CD4-positive, alpha-beta T cell treated with Interleukin-10 for 1 hour (primary cell): Measurements from ENCODE around the gene SASH1.
"Not testable (repeated sequence)": the region's sequence is repeated elsewhere in the genome, so short reads cannot be mapped to it uniquely, and the experiment has no call there.

ENCODE experiments used
- DNase-seq: peaks from one replicate; pipeline ENCODE4 v3.0.0-alpha.2; 2020

The SASH1 gene

GRCh38 chr6:148559848-148560433 is 217.3 kb downstream of the SASH1 start:
- DNase-seq = peak; percentile 68

GRCh38 chr6:148561629-148562028 is 219.0 kb downstream of the SASH1 start:
- no peak for DNase-seq

GRCh38 chr6:148563066-148563465 is 220.4 kb downstream of the SASH1 start:
- no peak for DNase-seq

- no peak for DNase-seq
Measured at GRCh38 chr6:148564494-148565035, 221.9 kb downstream of the SASH1 start.

GRCh38 chr6:148565321-148565926 is 222.8 kb downstream of the SASH1 start:
- DNase-seq = no peak

- no peak for DNase-seq
Measured at GRCh38 chr6:148565930-148566663, 223.5 kb downstream of the SASH1 start.

GRCh38 chr6:148566664-148567350 is 224.2 kb downstream of the SASH1 start:
- DNase-seq = peak; percentile 34

- DNase-seq = no peak
Measured at GRCh38 chr6:148570456-148570855, 227.8 kb downstream of the SASH1 start.

- no peak for DNase-seq
Measured at GRCh38 chr6:148572676-148573335, 230.2 kb downstream of the SASH1 start.

GRCh38 chr6:148573922-148574321 is 231.3 kb downstream of the SASH1 start:
- no peak for DNase-seq

GRCh38 chr6:148577687-148578488 is 235.2 kb downstream of the SASH1 start:
- peak; percentile 52 for DNase-seq

- no peak for DNase-seq
Measured at GRCh38 chr6:148578489-148578814, 235.8 kb downstream of the SASH1 start.

- no peak for DNase-seq
Measured at GRCh38 chr6:148578837-148579565, 236.4 kb downstream of the SASH1 start.

- no peak for DNase-seq
Measured at GRCh38 chr6:148580442-148580841, 237.8 kb downstream of the SASH1 start.

GRCh38 chr6:148583631-148584030 is 241.0 kb downstream of the SASH1 start:
- no peak for DNase-seq

- DNase-seq = not testable (repeated sequence)
Measured at GRCh38 chr6:148585641-148586040, 243.0 kb downstream of the SASH1 start.

GRCh38 chr6:148590883-148591282 is 248.2 kb downstream of the SASH1 start:
- no peak for DNase-seq

GRCh38 chr6:148591656-148592055 is 249.0 kb downstream of the SASH1 start:
- DNase-seq = no peak

- DNase-seq = no peak
Measured at GRCh38 chr6:148593130-148593812, 250.6 kb downstream of the SASH1 start.

- DNase-seq = no peak
Measured at GRCh38 chr6:148593813-148594170, 251.2 kb downstream of the SASH1 start.

- no peak for DNase-seq
Measured at GRCh38 chr6:148595550-148595949, 252.9 kb downstream of the SASH1 start.
